A673 (cell line): ENCODE data around the gene TMEM185B.

Source experiments
- EZH2 ChIP-seq: fragments of 200-600 bp; sonication (generic); IDR thresholded peaks from 2 replicates; pipeline ENCODE4 v1.6.1; 2017; ENCODE audit warnings: borderline replicate concordance, low read depth, mild to moderate bottlenecking, mixed read lengths, antibody characterized with exemption, low read length; ENCODE audit not compliant: poor library complexity, severe bottlenecking
- TF ChIP-seq, protein P1 (sequence below): fragments of 300-800, 200-600 bp; sonication (generic); conservative IDR thresholded peaks from 2 replicates; pipeline ENCODE4 v1.5.1; 2017; ENCODE audit warnings: low read depth, mild to moderate bottlenecking, antibody characterized with exemption, low read length, moderate library complexity, mixed read lengths

GRCh38 chr2:120203251-120204021 lies 19.8 kb downstream of the TMEM185B start:
- no peak for TF ChIP-seq EZH2
- TF ChIP-seq, protein P1, sequence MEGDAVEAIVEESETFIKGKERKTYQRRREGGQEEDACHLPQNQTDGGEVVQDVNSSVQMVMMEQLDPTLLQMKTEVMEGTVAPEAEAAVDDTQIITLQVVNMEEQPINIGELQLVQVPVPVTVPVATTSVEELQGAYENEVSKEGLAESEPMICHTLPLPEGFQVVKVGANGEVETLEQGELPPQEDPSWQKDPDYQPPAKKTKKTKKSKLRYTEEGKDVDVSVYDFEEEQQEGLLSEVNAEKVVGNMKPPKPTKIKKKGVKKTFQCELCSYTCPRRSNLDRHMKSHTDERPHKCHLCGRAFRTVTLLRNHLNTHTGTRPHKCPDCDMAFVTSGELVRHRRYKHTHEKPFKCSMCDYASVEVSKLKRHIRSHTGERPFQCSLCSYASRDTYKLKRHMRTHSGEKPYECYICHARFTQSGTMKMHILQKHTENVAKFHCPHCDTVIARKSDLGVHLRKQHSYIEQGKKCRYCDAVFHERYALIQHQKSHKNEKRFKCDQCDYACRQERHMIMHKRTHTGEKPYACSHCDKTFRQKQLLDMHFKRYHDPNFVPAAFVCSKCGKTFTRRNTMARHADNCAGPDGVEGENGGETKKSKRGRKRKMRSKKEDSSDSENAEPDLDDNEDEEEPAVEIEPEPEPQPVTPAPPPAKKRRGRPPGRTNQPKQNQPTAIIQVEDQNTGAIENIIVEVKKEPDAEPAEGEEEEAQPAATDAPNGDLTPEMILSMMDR = no peak
